ENCODE results near the gene ELF1. TPM values are rescaled to one million over a fixed set of nuclear protein-coding genes. Genes with fewer than 3 reads are reported as not detected.

The ELF1 gene
- total and polyA plus RNA-seq, 8 donors, result 9.4 to 61.6 (median 36.7) TPM

DNA sequence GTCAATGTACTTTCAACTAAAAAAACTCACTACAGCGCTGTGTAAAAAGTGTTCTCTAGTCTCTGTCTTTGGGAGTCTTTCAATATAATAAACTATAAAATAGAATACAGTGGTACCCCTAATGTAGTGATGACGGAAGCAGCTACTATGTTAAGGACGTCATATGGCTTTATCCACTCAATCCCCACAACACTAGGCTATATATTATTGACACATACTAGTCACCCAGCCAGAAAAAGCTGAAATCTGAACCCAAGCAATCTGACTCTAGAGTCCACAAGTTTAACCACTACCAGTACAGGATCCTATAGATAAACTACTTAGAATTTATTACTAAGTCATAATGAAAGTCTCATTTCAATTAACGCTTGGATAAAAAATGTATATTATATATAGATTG is 48.3 kb downstream of the ELF1 start:
- Histone ChIP-seq H3K4me1 (peaks cover 49 to 74% (median 69%) of the 10 kb centered on the region in 3 donors), H3K27me3 (no peaks in the 10 kb centered on the region), H3K27ac (no peak overlapping the region), H3K9me3 (no peaks in the 10 kb centered on the region), H3K4me3 (no peak overlapping the region), H3K36me3 (no peaks in the 10 kb centered on the region)
- TF ChIP-seq, protein P1, sequence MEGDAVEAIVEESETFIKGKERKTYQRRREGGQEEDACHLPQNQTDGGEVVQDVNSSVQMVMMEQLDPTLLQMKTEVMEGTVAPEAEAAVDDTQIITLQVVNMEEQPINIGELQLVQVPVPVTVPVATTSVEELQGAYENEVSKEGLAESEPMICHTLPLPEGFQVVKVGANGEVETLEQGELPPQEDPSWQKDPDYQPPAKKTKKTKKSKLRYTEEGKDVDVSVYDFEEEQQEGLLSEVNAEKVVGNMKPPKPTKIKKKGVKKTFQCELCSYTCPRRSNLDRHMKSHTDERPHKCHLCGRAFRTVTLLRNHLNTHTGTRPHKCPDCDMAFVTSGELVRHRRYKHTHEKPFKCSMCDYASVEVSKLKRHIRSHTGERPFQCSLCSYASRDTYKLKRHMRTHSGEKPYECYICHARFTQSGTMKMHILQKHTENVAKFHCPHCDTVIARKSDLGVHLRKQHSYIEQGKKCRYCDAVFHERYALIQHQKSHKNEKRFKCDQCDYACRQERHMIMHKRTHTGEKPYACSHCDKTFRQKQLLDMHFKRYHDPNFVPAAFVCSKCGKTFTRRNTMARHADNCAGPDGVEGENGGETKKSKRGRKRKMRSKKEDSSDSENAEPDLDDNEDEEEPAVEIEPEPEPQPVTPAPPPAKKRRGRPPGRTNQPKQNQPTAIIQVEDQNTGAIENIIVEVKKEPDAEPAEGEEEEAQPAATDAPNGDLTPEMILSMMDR (IDR thresholded peaks at IDR 0.05), result no peak
- ATAC-seq (no peak), FAIRE-seq (no peak), DNase-seq (no peak)
- WGBS, 2 donors, result 75 to 86% methylated on average over 4 of the region's 4 CpGs
- intact Hi-C loops (cut with DNase I), result no loop called here

DNA sequence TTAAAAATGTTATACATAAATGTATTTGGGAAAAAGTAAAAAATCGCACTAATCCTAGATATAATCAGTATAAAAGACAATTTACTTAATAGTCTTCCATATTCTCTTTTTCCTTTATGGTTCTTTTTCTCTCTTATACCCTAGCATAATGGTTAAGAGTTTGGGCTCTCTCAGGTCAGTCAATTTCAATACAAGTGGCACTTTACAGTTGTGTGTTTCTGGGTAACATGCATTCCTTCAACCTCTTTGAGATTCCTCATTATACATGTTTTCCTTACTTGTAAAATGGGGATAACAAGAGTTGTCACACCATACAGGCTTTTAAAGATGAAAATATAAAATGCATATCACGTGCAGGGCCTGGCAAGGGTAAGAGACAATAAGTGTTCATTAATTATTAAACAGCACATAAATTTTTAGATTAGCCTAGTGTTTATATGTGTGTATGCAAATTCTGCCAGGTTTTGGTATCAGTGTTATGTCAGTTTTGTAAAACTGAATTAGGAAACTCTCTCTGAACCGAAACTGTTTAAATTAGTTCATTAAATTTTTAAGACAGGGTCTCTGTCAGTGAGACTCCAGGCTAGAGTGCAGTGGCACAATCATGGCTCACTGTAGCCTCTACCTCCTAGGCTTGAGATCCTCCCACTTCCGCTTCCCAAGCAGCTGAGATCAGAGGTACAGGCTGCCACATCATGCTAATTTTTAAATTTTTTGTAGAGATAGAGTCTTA is 49.8 kb downstream of the ELF1 start:
- H3K27me3 ChIP-seq, result no peaks in the 10 kb centered on the region
- no peak for FAIRE-seq
- peaks cover 38 to 60% (median 59%) of the 10 kb centered on the region in 3 donors for H3K4me1 ChIP-seq
- intact Hi-C loops (cut with DNase I), result no loop called here
- TF ChIP-seq, protein P1 (IDR thresholded peaks at IDR 0.05), result no peak
- WGBS, 2 donors, result 53 to 54% methylated on average over 4 of the region's 4 CpGs
- ATAC-seq, result peak in 3 of 4 donors; percentile 28 to 44 (median 36)
- no peaks in the 10 kb centered on the region for H3K9me3 ChIP-seq
- H3K4me3 ChIP-seq, result no peak overlapping the region
- no peaks in the 10 kb centered on the region for H3K36me3 ChIP-seq
- peak overlapping the region in 1 of 4 donors; percentile 8 for H3K27ac ChIP-seq
- DNase-seq, result no peak

DNA sequence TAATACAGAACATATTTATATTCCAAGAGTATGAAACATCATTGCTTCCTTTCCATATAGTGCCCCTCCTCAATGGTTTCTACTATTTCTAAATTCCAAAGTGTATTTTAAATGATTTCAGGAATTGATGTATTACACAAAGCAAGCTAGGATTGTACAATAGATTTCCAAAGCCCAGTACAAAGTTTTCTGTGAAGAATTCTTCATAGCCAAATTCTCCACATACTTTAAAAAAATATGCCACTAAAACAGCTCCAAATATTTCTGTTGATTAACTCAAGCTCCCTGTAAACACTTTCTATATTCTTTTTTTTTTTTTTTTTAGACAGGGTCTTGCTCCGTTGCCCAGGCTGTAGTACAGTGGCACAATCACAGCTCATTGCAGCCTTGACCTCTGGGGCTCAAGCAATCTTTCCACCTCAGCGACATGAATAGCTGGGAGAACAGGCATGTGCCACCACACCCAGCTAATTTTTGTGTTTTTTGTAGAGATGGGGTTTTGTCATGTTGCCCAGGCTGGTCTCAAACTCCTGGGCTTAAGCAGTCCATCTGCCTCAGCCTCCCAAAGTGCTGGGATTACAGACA is 50.6 kb downstream of the ELF1 start:
- Histone ChIP-seq H3K27me3 (no peaks in the 10 kb centered on the region), H3K27ac (no peak overlapping the region), H3K4me3 (no peak overlapping the region), H3K9me3 (no peaks in the 10 kb centered on the region), H3K36me3 (no peaks in the 10 kb centered on the region), H3K4me1 (peaks cover 29 to 56% (median 50%) of the 10 kb centered on the region in 3 donors)
- ATAC-seq, result peak in 3 of 4 donors; percentile 17 to 36 (median 20)
- DNase-seq, result no peak
- TF ChIP-seq, protein P1 (IDR thresholded peaks at IDR 0.05), result no peak
- no peak for FAIRE-seq
- intact Hi-C loops (cut with DNase I), result no loop called here
- WGBS, 2 donors, result 24 to 25% methylated on average over 2 of the region's 2 CpGs

DNA sequence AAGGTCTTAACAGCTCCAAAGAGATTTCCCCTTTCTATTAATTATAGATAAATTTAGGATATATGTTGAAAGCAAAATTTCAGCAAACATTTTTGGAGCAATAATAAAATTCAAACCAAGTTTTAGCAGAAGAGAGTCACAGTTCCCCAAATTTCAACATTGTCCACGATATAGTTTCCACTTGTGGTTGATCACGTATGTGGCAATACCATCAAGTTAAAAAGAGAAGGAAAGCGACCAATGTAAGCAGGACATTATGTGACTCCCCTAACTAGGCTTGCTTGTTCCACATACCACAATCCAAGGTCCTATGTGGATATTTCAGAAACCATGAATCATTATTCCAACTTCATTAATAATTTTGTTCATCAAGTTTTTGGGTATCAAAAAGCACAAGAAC is 52.8 kb downstream of the ELF1 start:
- Histone ChIP-seq H3K27me3 (no peaks in the 10 kb centered on the region), H3K36me3 (no peaks in the 10 kb centered on the region), H3K27ac (no peak overlapping the region), H3K4me1 (peaks cover 19 to 43% (median 28%) of the 10 kb centered on the region in 3 donors), H3K4me3 (no peak overlapping the region), H3K9me3 (no peaks in the 10 kb centered on the region)
- FAIRE-seq (no peak), DNase-seq (no peak), ATAC-seq (peak in 2 of 4 donors; percentile 29 to 32)
- intact Hi-C loops (cut with DNase I), result no loop called here
- 68 to 86% methylated on average over 3 of the region's 3 CpGs for WGBS, 2 donors
- TF ChIP-seq, protein P1 (IDR thresholded peaks at IDR 0.05), result no peak

DNA sequence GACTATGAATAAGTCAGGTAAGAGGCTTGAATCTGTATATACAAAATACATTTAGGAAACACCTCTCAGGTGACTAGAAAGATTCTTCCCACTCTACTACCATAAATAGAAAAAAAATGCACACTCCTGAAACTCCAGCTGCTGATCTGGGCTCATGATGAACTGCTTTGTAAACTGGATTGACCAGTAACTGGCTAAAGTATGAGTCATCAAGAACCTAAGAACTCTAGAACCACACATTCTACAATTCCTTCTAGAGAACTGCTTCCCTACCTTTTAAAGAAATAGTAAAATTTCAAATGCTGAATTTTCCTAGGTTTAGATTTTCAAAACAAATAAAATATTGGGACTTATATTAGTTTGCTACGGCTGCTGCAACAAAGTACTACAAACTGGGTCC is 55.2 kb downstream of the ELF1 start:
- no peaks in the 10 kb centered on the region for H3K27me3 ChIP-seq
- H3K36me3 ChIP-seq, result no peaks in the 10 kb centered on the region
- 90 to 94% methylated on average over 1 of the region's 1 CpG for WGBS, 2 donors
- no peaks in the 10 kb centered on the region for H3K9me3 ChIP-seq
- DNase-seq, result no peak
- FAIRE-seq, result peak; percentile 53
- intact Hi-C loops (cut with DNase I), result no loop called here
- TF ChIP-seq, protein P1 (IDR thresholded peaks at IDR 0.05), result no peak
- no peak overlapping the region for H3K4me3 ChIP-seq
- peaks cover 11 to 25% (median 24%) of the 10 kb centered on the region in 3 donors for H3K4me1 ChIP-seq
- ATAC-seq, result peak; percentile 69 to 83 (median 74)
- H3K27ac ChIP-seq, result no peak overlapping the region
